ENCODE data around the gene CALN1.

CALN1 gene

GRCh38 chr7:72292794-72293193 is 119.3 kb downstream of the CALN1 start:
- Histone ChIP-seq H2BK120ac (ENCODE audit: low read depth, low read length) (no peak overlapping the region), H2AFZ (ENCODE audit: low read depth, low read length) (no peak overlapping the region), H2BK12ac (ENCODE audit: low read length in 2 of 2) (no peak overlapping the region), H3K4me3 (ENCODE audit: insufficient read depth in 1 of 2, low read depth in 1 of 2, low read length in 2 of 2) (no peak overlapping the region), H4K8ac (ENCODE audit: low read length) (no peak overlapping the region), H2BK5ac (ENCODE audit: low read depth, low read length, poor library complexity, severe bottlenecking) (no peak overlapping the region), H3K9me3 (ENCODE audit: control insufficient read depth, low read length) (peaks cover 9% of the 10 kb centered on the region), H3K36me3 (ENCODE audit: control insufficient read depth in 1 of 2, insufficient read depth in 2 of 2, low read depth in 1 of 2, low read length in 2 of 2) (no peaks in the 10 kb centered on the region), H4K91ac (ENCODE audit: low read length) (no peak overlapping the region), H3K27ac (ENCODE audit: low read length, poor library complexity, severe bottlenecking) (no peak overlapping the region), H3K27me3 (ENCODE audit: control insufficient read depth in 1 of 2, insufficient read depth in 1 of 2, low read length in 2 of 2) (no peaks in the 10 kb centered on the region), H3K4me2 (ENCODE audit: low read length, poor library complexity, severe bottlenecking) (no peak overlapping the region), H3K9ac (ENCODE audit: low read length) (no peak overlapping the region), H3K79me1 (replicated peaks; ENCODE audit: low read length, poor library complexity, severe bottlenecking) (no peaks in the 10 kb centered on the region), H3K23ac (ENCODE audit: low read length in 2 of 2) (no peak overlapping the region), H2AK5ac (ENCODE audit: low read length, severe bottlenecking) (no peak overlapping the region), H3K4me1 (ENCODE audit: control insufficient read depth, insufficient read depth, low read depth, low read length) (no peaks in the 10 kb centered on the region), H3K4ac (ENCODE audit: low read depth in 1 of 2, low read length in 2 of 2) (no peak overlapping the region), H2BK15ac (ENCODE audit: low read depth, poor library complexity, severe bottlenecking) (no peak overlapping the region), H3K18ac (ENCODE audit: low read depth in 1 of 2, low read length in 2 of 2) (no peak overlapping the region), H3K14ac (ENCODE audit: low read length in 2 of 2) (no peak overlapping the region)
- DNase-seq: no peak
- WGBS: 52% methylated on average over 3 of the region's 3 CpGs

DNA sequence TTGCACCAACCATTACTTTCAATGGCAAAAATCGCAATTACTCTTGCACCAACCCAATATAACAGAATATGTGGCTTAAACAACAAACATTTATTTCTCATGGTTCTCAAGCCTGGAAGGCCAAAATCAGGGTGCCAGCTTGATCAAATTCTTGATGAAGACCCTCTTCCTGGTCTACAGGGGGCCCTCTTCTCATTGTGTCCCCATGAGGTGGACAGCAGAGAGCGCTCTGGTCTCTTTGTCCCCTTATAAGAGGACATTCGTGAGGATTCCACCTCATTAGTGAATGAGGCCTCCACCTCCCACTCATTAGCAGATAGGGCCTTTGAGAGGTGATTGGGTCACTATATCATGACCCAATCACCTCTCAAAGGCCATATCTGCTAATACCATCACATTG is 120.0 kb downstream of the CALN1 start:
- no peak for DNase-seq
- no peak overlapping the region for H3K14ac ChIP-seq (ENCODE audit: low read length in 2 of 2)
- no peak overlapping the region for H2BK12ac ChIP-seq (ENCODE audit: low read length in 2 of 2)
- no peak overlapping the region for H4K91ac ChIP-seq (ENCODE audit: low read length)
- H2BK5ac ChIP-seq (ENCODE audit: low read depth, low read length, poor library complexity, severe bottlenecking): no peak overlapping the region
- WGBS: 66% methylated on average over 3 of the region's 3 CpGs
- no peak overlapping the region for H2BK120ac ChIP-seq (ENCODE audit: low read depth, low read length)
- no peak overlapping the region for H3K18ac ChIP-seq (ENCODE audit: low read depth in 1 of 2, low read length in 2 of 2)
- H3K4ac ChIP-seq (ENCODE audit: low read depth in 1 of 2, low read length in 2 of 2): no peak overlapping the region
- H3K23ac ChIP-seq (ENCODE audit: low read length in 2 of 2): no peak overlapping the region
- no peaks in the 10 kb centered on the region for H3K79me1 ChIP-seq (replicated peaks; ENCODE audit: low read length, poor library complexity, severe bottlenecking)
- peaks cover 9% of the 10 kb centered on the region for H3K9me3 ChIP-seq (ENCODE audit: control insufficient read depth, low read length)
- no peaks in the 10 kb centered on the region for H3K4me1 ChIP-seq (ENCODE audit: control insufficient read depth, insufficient read depth, low read depth, low read length)
- H3K36me3 ChIP-seq (ENCODE audit: control insufficient read depth in 1 of 2, insufficient read depth in 2 of 2, low read depth in 1 of 2, low read length in 2 of 2): no peaks in the 10 kb centered on the region
- H3K9ac ChIP-seq (ENCODE audit: low read length): no peak overlapping the region
- no peak overlapping the region for H3K27ac ChIP-seq (ENCODE audit: low read length, poor library complexity, severe bottlenecking)
- H2BK15ac ChIP-seq (ENCODE audit: low read depth, poor library complexity, severe bottlenecking): no peak overlapping the region
- H3K4me2 ChIP-seq (ENCODE audit: low read length, poor library complexity, severe bottlenecking): no peak overlapping the region
- H3K4me3 ChIP-seq (ENCODE audit: insufficient read depth in 1 of 2, low read depth in 1 of 2, low read length in 2 of 2): no peak overlapping the region
- H3K27me3 ChIP-seq (ENCODE audit: control insufficient read depth in 1 of 2, insufficient read depth in 1 of 2, low read length in 2 of 2): no peaks in the 10 kb centered on the region
- H2AK5ac ChIP-seq (ENCODE audit: low read length, severe bottlenecking): no peak overlapping the region
- H2AFZ ChIP-seq (ENCODE audit: low read depth, low read length): no peak overlapping the region
- no peak overlapping the region for H4K8ac ChIP-seq (ENCODE audit: low read length)

DNA sequence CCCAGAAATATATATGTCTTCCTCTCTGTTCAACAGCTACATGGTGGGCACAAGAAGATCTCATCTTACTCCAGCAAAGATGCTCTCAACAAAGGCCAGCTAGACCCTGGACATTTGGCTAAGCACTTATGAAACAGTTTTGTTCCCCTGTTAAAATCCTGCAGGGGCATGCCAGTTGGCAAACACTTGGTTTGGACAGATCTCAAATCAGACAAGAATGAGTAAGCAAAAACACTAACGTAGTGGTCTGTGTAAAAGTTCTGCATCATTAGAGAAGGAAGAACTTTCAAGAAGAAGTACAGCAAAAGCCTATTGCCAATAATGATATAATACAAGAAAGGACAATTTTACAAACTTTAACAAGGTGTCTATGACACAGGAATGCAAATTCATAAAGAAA is 125.6 kb downstream of the CALN1 start:
- Histone ChIP-seq H3K4me2 (ENCODE audit: low read length, poor library complexity, severe bottlenecking) (no peak overlapping the region), H3K9ac (ENCODE audit: low read length) (no peak overlapping the region), H3K79me1 (replicated peaks; ENCODE audit: low read length, poor library complexity, severe bottlenecking) (no peaks in the 10 kb centered on the region), H3K9me3 (ENCODE audit: control insufficient read depth, low read length) (peaks cover 8% of the 10 kb centered on the region), H4K8ac (ENCODE audit: low read length) (no peak overlapping the region), H2AFZ (ENCODE audit: low read depth, low read length) (no peak overlapping the region), H3K18ac (ENCODE audit: low read depth in 1 of 2, low read length in 2 of 2) (no peak overlapping the region), H3K23ac (ENCODE audit: low read length in 2 of 2) (no peak overlapping the region), H3K4ac (ENCODE audit: low read depth in 1 of 2, low read length in 2 of 2) (no peak overlapping the region), H3K27me3 (ENCODE audit: control insufficient read depth in 1 of 2, insufficient read depth in 1 of 2, low read length in 2 of 2) (no peaks in the 10 kb centered on the region), H3K27ac (ENCODE audit: low read length, poor library complexity, severe bottlenecking) (no peak overlapping the region), H3K36me3 (ENCODE audit: control insufficient read depth in 1 of 2, insufficient read depth in 2 of 2, low read depth in 1 of 2, low read length in 2 of 2) (no peaks in the 10 kb centered on the region), H2BK5ac (ENCODE audit: low read depth, low read length, poor library complexity, severe bottlenecking) (no peak overlapping the region), H4K91ac (ENCODE audit: low read length) (no peak overlapping the region), H2AK5ac (ENCODE audit: low read length, severe bottlenecking) (no peak overlapping the region), H2BK15ac (ENCODE audit: low read depth, poor library complexity, severe bottlenecking) (no peak overlapping the region), H3K4me3 (ENCODE audit: insufficient read depth in 1 of 2, low read depth in 1 of 2, low read length in 2 of 2) (no peak overlapping the region), H3K14ac (ENCODE audit: low read length in 2 of 2) (no peak overlapping the region), H2BK120ac (ENCODE audit: low read depth, low read length) (no peak overlapping the region), H3K4me1 (ENCODE audit: control insufficient read depth, insufficient read depth, low read depth, low read length) (no peaks in the 10 kb centered on the region), H2BK12ac (ENCODE audit: low read length in 2 of 2) (no peak overlapping the region)
- no CpG with 5 or more reads among the region's 1 CpG for WGBS
- no peak for DNase-seq

GRCh38 chr7:72283309-72283708 is 128.8 kb downstream of the CALN1 start:
- WGBS: 70% methylated on average over 1 of the region's 1 CpG
- no peak overlapping the region for H3K4me3 ChIP-seq (ENCODE audit: insufficient read depth in 1 of 2, low read depth in 1 of 2, low read length in 2 of 2)
- DNase-seq: no peak

More at GRCh38 chr7:72283309-72283708, 128.8 kb downstream of the CALN1 start:
- Histone ChIP-seq H3K27ac (ENCODE audit: low read length, poor library complexity, severe bottlenecking) (no peak overlapping the region), H2BK5ac (ENCODE audit: low read depth, low read length, poor library complexity, severe bottlenecking) (no peak overlapping the region), H3K9ac (ENCODE audit: low read length) (no peak overlapping the region), H3K27me3 (ENCODE audit: control insufficient read depth in 1 of 2, insufficient read depth in 1 of 2, low read length in 2 of 2) (no peaks in the 10 kb centered on the region), H2AK5ac (ENCODE audit: low read length, severe bottlenecking) (no peak overlapping the region), H3K79me1 (replicated peaks; ENCODE audit: low read length, poor library complexity, severe bottlenecking) (no peaks in the 10 kb centered on the region), H3K23ac (ENCODE audit: low read length in 2 of 2) (no peak overlapping the region), H3K4me1 (ENCODE audit: control insufficient read depth, insufficient read depth, low read depth, low read length) (no peaks in the 10 kb centered on the region), H3K4ac (ENCODE audit: low read depth in 1 of 2, low read length in 2 of 2) (no peak overlapping the region), H2BK12ac (ENCODE audit: low read length in 2 of 2) (no peak overlapping the region), H3K4me2 (ENCODE audit: low read length, poor library complexity, severe bottlenecking) (no peak overlapping the region), H3K36me3 (ENCODE audit: control insufficient read depth in 1 of 2, insufficient read depth in 2 of 2, low read depth in 1 of 2, low read length in 2 of 2) (no peaks in the 10 kb centered on the region), H3K14ac (ENCODE audit: low read length in 2 of 2) (no peak overlapping the region), H2BK120ac (ENCODE audit: low read depth, low read length) (no peak overlapping the region), H2AFZ (ENCODE audit: low read depth, low read length) (no peak overlapping the region), H3K18ac (ENCODE audit: low read depth in 1 of 2, low read length in 2 of 2) (no peak overlapping the region), H2BK15ac (ENCODE audit: low read depth, poor library complexity, severe bottlenecking) (no peak overlapping the region), H4K8ac (ENCODE audit: low read length) (no peak overlapping the region), H3K9me3 (ENCODE audit: control insufficient read depth, low read length) (peaks cover 7% of the 10 kb centered on the region), H4K91ac (ENCODE audit: low read length) (no peak overlapping the region)
